Medulla oblongata (tissue), 1 donor: ENCODE data around the gene TPGS1.
A peak's percentile ranks its signal among the peaks of the same experiment; 100 is the strongest.

ENCODE experiments used
- DNase-seq: peaks from one replicate; pipeline ENCODE4 v3.0.0-alpha.2; 2015; ENCODE audit errors: extremely low spot score

Gene TPGS1

GRCh38 chr19:518598-519231 lies 11.4 kb downstream of the TPGS1 start:
- no peak for DNase-seq

GRCh38 chr19:519449-519865 lies 12.2 kb downstream of the TPGS1 start:
- no peak for DNase-seq

- DNase-seq = no peak
These were observed 15.4 kb downstream of the TPGS1 start for GRCh38 chr19:522726-523125.

GRCh38 chr19:524062-524674 lies 16.9 kb downstream of the TPGS1 start:
- no peak for DNase-seq

- DNase-seq = no peak
These were observed 17.7 kb downstream of the TPGS1 start for GRCh38 chr19:525029-525428.

GRCh38 chr19:525857-526419 lies 18.6 kb downstream of the TPGS1 start:
- DNase-seq = no peak

GRCh38 chr19:530134-531008 lies 23.1 kb downstream of the TPGS1 start:
- no peak for DNase-seq

- peak; percentile 80 for DNase-seq
These were observed 23.9 kb downstream of the TPGS1 start for GRCh38 chr19:531009-531752.

- DNase-seq = no peak
These were observed 24.7 kb downstream of the TPGS1 start, which contains the start of gene CDC34 for GRCh38 chr19:531753-532560. CDC34 (plus strand) TSS chr19:531760; CDS start chr19:531932, 172 bp downstream.

GRCh38 chr19:532561-533363 lies 25.5 kb downstream of the TPGS1 start:
- peak; percentile 84 for DNase-seq

GRCh38 chr19:533364-534058 lies 26.2 kb downstream of the TPGS1 start:
- DNase-seq = no peak

GRCh38 chr19:534088-534487 lies 26.8 kb downstream of the TPGS1 start:
- no peak for DNase-seq

- DNase-seq = no peak
These were observed 27.9 kb downstream of the TPGS1 start for GRCh38 chr19:535017-535835.

- no peak for DNase-seq
These were observed 29.0 kb downstream of the TPGS1 start for GRCh38 chr19:536031-536880.

GRCh38 chr19:536881-537404 lies 29.6 kb downstream of the TPGS1 start:
- no peak for DNase-seq

- DNase-seq = no peak
These were observed 31.5 kb downstream of the TPGS1 start for GRCh38 chr19:538641-539428.
